HG02938 (cell line): ENCODE measurements around the gene DCC.

Source experiments
- ATAC-seq: cut with Tn5 transposase; IDR thresholded peaks from one replicate; pipeline ENCODE4 v1.9.1; 2021; ENCODE audit warnings: mild to moderate bottlenecking, moderate library complexity; ENCODE audit not compliant: unreplicated experiment

Gene DCC

GRCh38 chr18:53148123-53148522, 808.1 kb downstream of the DCC start:
- no peak for ATAC-seq

- ATAC-seq, result no peak
These were observed 812.5 kb downstream of the DCC start for GRCh38 chr18:53152476-53152875.

GRCh38 chr18:53153281-53153680, 813.3 kb downstream of the DCC start:
- ATAC-seq, result no peak

GRCh38 chr18:53153800-53154199, 813.8 kb downstream of the DCC start:
- no peak for ATAC-seq

GRCh38 chr18:53165770-53166169, 825.8 kb downstream of the DCC start:
- no peak for ATAC-seq

GRCh38 chr18:53169346-53169745, 829.3 kb downstream of the DCC start:
- no peak for ATAC-seq

GRCh38 chr18:53191634-53192033, 851.6 kb downstream of the DCC start:
- no peak for ATAC-seq

- no peak for ATAC-seq
These were observed 853.9 kb downstream of the DCC start for GRCh38 chr18:53193870-53194269.

GRCh38 chr18:53219853-53220252, 879.9 kb downstream of the DCC start:
- ATAC-seq, result no peak

- ATAC-seq, result no peak
These were observed 884.3 kb downstream of the DCC start for GRCh38 chr18:53224128-53224778.

- no peak for ATAC-seq
These were observed 885.7 kb downstream of the DCC start for GRCh38 chr18:53225567-53226325.

- no peak for ATAC-seq
These were observed 894.6 kb downstream of the DCC start for GRCh38 chr18:53234610-53235009.

- no peak for ATAC-seq
These were observed 901.2 kb downstream of the DCC start for GRCh38 chr18:53241161-53241560.

GRCh38 chr18:53253789-53254188, 913.8 kb downstream of the DCC start:
- no peak for ATAC-seq

- no peak for ATAC-seq
These were observed 914.3 kb downstream of the DCC start for GRCh38 chr18:53254265-53254664.

GRCh38 chr18:53261241-53261640, 921.2 kb downstream of the DCC start:
- no peak for ATAC-seq

GRCh38 chr18:53266850-53267249, 926.9 kb downstream of the DCC start:
- no peak for ATAC-seq

- ATAC-seq, result no peak
These were observed 928.5 kb downstream of the DCC start for GRCh38 chr18:53268455-53268854.

GRCh38 chr18:53281406-53281805, 941.4 kb downstream of the DCC start:
- ATAC-seq, result no peak

GRCh38 chr18:53283708-53284107, 943.7 kb downstream of the DCC start:
- no peak for ATAC-seq

GRCh38 chr18:53305461-53305860, 965.5 kb downstream of the DCC start:
- no peak for ATAC-seq

GRCh38 chr18:53319628-53320027, 979.6 kb downstream of the DCC start:
- ATAC-seq, result no peak

- ATAC-seq, result no peak
These were observed 982.2 kb downstream of the DCC start for GRCh38 chr18:53322163-53322562.
